H7 (cell line): ENCODE results near the gene TBC1D9B. TPM values are rescaled to one million over a fixed set of nuclear protein-coding genes. Genes with fewer than 3 reads are reported as not detected.
"Not testable (repeated sequence)": the region's sequence is repeated elsewhere in the genome, so short reads cannot be mapped to it uniquely, and the experiment has no call there.

Experiments
- DNase-seq: peaks from one replicate; pipeline ENCODE4 v3.0.0; 2012
- H3K27me3 ChIP-seq: 2 replicates; pipeline ENCODE4 v1.6.0; 2011; ENCODE audit warnings: mild to moderate bottlenecking, low read length; ENCODE audit not compliant: control insufficient read depth, insufficient read depth
- H3K36me3 ChIP-seq: replicated peaks from 2 replicates; pipeline ENCODE4 v1.5.1; 2011; ENCODE audit warnings: low read length; ENCODE audit not compliant: control insufficient read depth, insufficient read depth
- H3K4me3 ChIP-seq: 2 replicates; pipeline ENCODE4 v1.5.1; 2011; ENCODE audit warnings: low read depth, mild to moderate bottlenecking, control low read depth, low read length, moderate library complexity; ENCODE audit not compliant: insufficient read depth
- total RNA-seq: library from RNA; depleted of rRNA; stranded (reverse); fragments of >200 nt; shearing (Covaris generic); gene quantifications from 2 replicates; pipeline ENCODE4 v1.2.3, GENCODE V29; 2014

TBC1D9B gene
- total RNA-seq, 1 experiment from 2014 or later, result 48.1 TPM

DNA sequence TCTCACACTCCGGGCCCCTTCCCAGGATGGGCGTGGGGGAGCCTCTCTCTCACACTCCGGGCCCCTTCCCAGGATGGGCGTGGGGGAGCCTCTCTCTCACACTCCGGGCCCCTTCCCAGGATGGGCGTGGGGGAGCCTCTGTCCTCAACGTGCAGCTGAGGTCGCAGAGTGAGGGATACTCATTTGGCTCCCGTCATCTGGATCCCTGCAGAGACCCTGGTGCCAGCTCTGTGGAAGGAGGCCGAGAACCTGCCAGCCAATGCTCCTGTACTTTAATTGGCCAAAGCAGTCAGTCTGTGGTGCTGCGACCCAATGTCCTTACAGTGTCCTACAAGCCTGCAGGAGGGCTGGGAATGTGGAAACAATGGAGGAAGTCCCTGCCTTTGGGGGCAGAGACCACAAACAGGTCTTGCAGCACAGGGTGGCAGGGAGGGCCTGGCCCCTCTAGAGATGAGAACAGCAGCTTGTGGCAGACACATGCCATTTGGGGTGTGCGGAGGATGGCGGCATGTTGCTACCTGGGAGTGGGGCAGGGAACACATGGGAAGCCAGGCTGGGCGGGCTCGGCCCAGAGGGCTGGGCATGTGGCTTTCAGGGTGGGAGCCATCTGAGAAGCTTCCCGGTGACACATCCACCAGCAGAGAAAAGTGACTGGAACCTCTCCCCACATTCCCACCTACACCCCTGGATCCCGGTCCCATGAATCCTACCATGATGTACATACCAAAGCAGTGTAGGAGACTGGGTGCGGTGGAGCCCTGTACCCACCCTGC is 35.5 kb downstream of the TBC1D9B start:
- peak; percentile 43 for DNase-seq
- Histone ChIP-seq H3K27me3 (no peaks in the 10 kb centered on the region), H3K4me3 (no peak overlapping the region), H3K36me3 (peaks cover 8% of the 10 kb centered on the region)

GRCh38 chr5:179871533-179871932 is 36.2 kb downstream of the TBC1D9B start:
- H3K27me3 ChIP-seq, H3K4me3 ChIP-seq, H3K36me3 ChIP-seq: not testable (repeated sequence)
- DNase-seq, result peak; percentile 42

DNA sequence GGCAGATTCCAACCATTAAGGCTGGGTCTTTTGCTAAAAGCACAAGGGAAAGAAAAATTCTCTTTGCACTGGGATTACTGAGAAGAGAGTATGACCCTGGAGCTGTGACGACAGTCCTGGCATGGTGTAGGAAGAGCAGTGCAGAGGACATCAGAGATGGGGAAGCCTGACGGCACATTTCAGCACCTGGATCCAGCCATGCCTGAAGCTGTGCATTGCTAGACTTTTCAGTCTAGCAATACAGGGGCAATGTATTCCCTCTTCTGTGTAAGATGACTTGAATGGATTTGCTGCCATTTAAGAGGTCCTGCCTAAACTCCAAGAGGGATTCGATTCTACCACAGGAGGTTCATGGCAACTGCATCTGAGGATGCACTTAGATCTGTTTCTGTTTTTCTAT is 36.7 kb downstream of the TBC1D9B start:
- DNase-seq, result no peak
- H3K4me3 ChIP-seq, result no peak overlapping the region
- H3K36me3 ChIP-seq, result peaks cover 9% of the 10 kb centered on the region
- H3K27me3 ChIP-seq, result no peaks in the 10 kb centered on the region

- peak; percentile 93 for DNase-seq
- peaks cover 10% of the 10 kb centered on the region for H3K36me3 ChIP-seq
Measured at GRCh38 chr5:179870403-179870903, 37.2 kb downstream of the TBC1D9B start.

DNA sequence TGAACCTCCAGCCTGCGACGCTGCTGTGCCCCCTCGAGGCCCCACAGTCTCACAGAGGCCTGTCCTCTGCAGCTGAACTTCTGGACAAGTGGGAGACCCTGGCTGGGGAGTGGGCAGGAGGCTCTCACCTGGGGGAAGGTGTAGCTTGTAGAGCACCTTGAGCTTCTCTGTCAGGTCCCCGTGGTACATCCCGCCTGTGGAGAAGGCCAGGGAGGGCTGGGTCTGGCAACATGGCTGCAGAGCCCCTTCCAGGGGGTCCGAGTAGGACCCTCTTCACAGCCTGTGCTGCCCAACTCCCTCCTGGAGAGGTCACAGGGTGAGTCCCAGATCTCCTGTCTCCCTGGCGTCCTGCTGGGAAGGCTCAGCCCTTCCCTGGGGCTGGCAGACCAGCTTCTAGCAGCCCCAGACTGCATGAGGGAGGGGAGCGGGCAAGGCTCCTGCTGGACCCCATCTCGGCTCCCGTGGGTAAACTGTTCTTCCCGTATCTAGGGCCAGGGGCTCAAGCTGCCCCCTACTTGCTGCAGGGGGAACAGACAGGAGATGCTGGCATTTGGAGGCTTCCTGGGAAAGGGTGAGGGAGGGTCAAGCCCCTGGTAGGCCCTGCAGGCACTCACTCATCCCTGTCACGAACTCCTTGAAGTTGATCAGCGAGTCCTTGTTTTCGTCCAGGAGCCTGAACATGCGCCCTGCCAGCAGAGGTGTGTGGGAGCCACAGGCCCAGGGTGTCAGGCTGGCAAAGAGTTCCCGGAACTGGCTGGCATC is 37.9 kb downstream of the TBC1D9B start:
- peak; percentile 80 for DNase-seq
- H3K4me3 ChIP-seq, result no peak overlapping the region
- no peaks in the 10 kb centered on the region for H3K27me3 ChIP-seq
- H3K36me3 ChIP-seq, result peaks cover 15% of the 10 kb centered on the region

More at GRCh38 chr5:179870403-179870903, 37.2 kb downstream of the TBC1D9B start:
- Histone ChIP-seq H3K27me3 (no peaks in the 10 kb centered on the region), H3K4me3 (no peak overlapping the region)

- peaks cover 18% of the 10 kb centered on the region for H3K36me3 ChIP-seq
- peak; percentile 48 for DNase-seq
Measured at GRCh38 chr5:179869101-179869500, 38.6 kb downstream of the TBC1D9B start.

DNA sequence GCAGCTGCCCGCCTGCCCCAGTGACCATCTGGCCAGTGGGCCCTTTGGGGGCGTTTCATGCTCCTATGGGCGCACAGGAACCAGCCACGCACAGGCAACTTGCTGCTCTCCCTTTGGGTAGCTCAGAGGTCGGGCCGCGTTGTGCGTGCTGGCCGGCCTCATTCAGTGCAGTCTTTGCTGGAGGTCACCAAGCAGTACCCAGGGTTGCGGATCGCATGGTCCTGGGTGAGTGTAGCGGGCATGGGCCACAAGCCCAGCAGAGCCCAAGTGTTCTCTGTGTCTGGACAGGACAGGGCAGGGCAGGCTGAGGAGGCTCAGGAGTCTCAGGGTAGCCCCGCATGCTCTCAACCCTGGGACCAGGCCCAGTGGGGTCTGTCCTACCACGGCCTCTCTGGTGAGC is 39.2 kb downstream of the TBC1D9B start:
- peak; percentile 31 for DNase-seq
- Histone ChIP-seq H3K36me3 (peaks cover 20% of the 10 kb centered on the region), H3K27me3 (no peaks in the 10 kb centered on the region), H3K4me3 (no peak overlapping the region)

More at GRCh38 chr5:179869101-179869500, 38.6 kb downstream of the TBC1D9B start:
- Histone ChIP-seq H3K27me3 (no peaks in the 10 kb centered on the region), H3K4me3 (no peak overlapping the region)

DNA sequence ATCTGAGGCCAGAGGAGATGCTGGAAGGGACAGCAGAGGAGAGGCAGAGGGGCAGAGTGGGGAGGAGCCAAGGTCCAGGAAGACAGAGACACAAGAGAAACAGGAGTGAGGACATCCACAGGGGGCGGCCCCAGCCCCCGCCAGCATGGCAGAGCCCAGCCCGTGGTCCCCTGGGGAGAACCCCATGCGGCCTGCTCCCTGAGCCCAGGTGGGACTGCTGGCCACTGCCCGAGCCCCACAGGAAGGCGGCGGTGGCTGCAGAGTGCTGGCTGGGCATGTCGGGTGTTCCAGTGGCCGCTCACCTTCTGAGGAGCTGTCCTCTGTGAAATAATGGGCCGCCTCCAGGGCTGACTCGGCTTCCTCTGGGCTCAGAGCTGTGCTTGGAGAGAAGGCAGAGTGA is 40.2 kb downstream of the TBC1D9B start:
- DNase-seq, result peak; percentile 67
- Histone ChIP-seq H3K36me3 (peaks cover 24% of the 10 kb centered on the region), H3K27me3 (no peaks in the 10 kb centered on the region), H3K4me3 (no peak overlapping the region)

- H3K4me3 ChIP-seq, result no peak overlapping the region
- H3K36me3 ChIP-seq, result peaks cover 26% of the 10 kb centered on the region
- H3K27me3 ChIP-seq, result no peaks in the 10 kb centered on the region
- DNase-seq, result no peak
Measured at GRCh38 chr5:179867079-179867465, 40.6 kb downstream of the TBC1D9B start.

DNA sequence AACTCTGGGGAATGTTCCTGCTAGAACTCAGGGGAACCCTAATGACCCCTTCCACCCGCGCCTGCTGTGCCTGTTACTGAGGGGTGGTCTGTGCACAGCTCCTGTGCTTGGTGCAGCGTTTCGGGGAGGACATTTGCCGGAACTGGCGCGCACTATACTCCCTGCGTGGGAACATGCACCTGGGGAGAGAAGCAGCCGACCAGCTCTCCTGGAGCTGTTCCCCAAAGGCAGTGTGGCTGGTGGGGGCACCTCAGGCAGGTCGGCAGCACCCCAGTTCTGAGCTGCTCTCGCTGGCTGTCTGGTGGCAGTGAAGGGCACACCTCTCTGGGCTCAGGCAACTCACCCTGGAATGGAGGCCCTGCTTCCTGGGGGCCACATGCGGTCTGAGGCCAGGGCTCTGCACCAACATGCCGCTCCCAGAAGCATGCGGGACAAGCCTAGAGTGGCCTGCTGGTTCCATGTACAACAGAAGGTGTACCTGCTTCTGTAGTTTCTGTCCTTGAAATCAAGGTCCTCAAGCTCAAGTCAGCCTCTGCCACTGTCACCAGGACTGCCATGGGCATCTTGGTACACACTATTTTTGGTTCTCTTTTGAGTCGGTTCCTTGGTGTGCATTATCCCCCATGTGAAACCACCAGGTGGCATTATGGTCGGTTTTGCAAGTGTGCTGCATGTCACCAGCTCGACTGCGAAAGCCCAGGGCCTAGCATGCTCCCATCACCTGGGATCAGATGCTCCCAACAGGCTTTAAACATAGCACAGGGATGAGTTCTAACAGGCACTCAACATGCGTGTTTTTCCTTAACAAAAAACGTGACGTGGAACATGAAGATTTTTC is 41.2 kb downstream of the TBC1D9B start:
- DNase-seq, result peak; percentile 59
- Histone ChIP-seq H3K4me3 (no peak overlapping the region), H3K36me3 (peaks cover 26% of the 10 kb centered on the region), H3K27me3 (no peaks in the 10 kb centered on the region)

DNA sequence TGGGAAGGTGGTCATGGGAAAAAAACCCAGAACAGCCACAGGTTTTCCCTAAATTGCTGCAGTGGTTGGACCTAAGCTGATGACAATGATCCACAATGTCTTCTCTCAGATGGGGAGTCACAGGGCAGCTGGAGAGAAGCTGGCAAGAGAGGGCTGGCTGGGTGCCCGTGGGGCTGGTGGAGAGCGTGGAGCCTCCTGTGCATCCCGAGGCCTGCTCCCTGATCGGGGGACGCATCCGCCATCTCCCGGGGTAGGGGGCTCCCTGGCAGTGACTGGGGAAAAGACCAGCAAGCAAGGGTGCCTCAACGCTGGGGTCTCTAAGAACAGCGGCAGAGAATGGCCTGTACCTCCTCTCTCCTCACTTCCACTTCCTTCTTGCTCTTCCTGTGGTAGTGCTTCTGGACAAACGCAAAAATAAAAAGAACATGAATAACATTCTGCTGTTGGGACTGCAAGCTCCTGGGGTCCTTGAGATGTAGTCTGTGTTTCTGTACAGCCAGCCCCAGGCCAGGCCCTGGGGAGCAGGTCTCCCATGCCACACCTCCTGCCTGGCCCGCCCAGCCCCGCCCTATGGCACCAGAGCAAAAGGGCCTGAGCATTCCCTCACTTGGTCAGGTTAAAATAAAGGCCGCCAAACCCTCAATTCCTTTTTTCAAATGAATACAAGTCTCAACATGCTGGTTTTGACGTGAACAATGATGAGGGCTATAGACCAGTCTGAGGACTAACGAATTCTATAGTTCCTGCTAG is 42.0 kb downstream of the TBC1D9B start:
- H3K36me3 ChIP-seq, result peaks cover 22% of the 10 kb centered on the region
- DNase-seq, result peak; percentile 36
- no peak overlapping the region for H3K4me3 ChIP-seq
- no peaks in the 10 kb centered on the region for H3K27me3 ChIP-seq

DNA sequence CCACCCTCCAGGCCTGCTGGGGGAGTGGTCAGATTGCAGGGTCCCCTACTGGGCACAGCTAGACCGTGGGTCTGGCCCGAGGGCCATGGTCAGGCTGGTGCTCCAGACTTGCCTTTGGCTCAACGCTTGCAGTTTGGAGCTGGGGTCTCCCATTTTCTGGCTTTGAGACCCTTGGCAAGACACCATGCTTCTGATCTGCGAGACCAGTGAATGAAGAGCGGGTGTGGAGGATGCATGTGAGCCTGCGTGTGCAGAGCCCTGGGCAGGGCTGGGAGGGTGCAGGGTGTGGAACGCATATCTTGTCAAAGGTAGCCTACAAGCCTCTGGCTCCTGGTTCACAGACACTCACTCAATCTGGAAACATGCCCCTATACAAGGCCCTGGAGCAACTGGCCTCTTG is 43.0 kb downstream of the TBC1D9B start:
- peaks cover 22% of the 10 kb centered on the region for H3K36me3 ChIP-seq
- no peaks in the 10 kb centered on the region for H3K27me3 ChIP-seq
- no peak overlapping the region for H3K4me3 ChIP-seq
- DNase-seq, result peak; percentile 39

DNA sequence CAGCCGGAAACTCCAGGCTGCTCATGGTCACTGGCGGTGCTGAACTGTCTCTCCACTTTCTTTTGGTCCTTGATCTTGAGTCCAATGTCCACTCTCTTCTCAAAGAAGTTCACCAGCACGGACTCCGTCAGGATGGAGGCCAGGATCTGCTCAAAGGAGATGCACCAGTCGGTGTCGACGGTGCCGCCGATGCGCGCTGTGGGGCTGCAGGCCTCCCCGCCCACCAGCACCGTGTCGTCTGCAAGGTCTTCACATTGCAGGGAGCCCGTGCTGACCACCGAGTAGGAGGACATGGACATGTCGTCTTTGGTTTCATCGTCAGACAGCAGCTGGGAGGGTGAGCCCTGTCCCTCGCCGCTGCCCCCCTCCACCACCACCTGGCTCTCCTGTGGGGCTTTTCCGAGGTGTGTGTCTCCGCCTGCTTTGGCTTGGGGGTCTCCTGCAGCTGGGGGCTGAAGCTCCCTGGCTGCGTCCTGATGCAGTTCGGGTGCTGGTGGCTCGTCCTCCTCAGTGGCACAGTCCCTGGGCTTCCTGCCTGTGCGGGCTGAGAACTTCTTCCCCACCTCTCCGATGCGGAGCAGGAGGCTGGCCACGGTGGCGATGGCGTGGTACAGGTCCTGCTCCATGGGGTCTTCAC is 44.1 kb downstream of the TBC1D9B start:
- H3K4me3 ChIP-seq, result no peak overlapping the region
- no peaks in the 10 kb centered on the region for H3K27me3 ChIP-seq
- H3K36me3 ChIP-seq, result peaks cover 22% of the 10 kb centered on the region
- DNase-seq, result peak; percentile 23
